ENCODE results near the gene GALNT18.

GALNT18 gene

GRCh38 chr11:11498195-11498594, 123.6 kb downstream of the GALNT18 start:
- no peak for TF ChIP-seq CREB1 (IDR thresholded peaks at IDR 0.05; ENCODE audit: low read depth)
- no peak for TF ChIP-seq RAD21 (IDR thresholded peaks at IDR 0.05; ENCODE audit: low read depth)
- TF ChIP-seq MAX (IDR thresholded peaks at IDR 0.05): no peak
- no peak for TF ChIP-seq CEBPB (IDR thresholded peaks at IDR 0.05)
- no peak for TF ChIP-seq EP300 (IDR thresholded peaks at IDR 0.05; ENCODE audit: borderline replicate concordance)
- no peak for TF ChIP-seq EGR1 (IDR thresholded peaks at IDR 0.05)
- no peak for TF ChIP-seq USF1 (IDR thresholded peaks at IDR 0.05)
- TF ChIP-seq FOXM1 (IDR thresholded peaks at IDR 0.05; ENCODE audit: borderline replicate concordance, low read depth): no peak
- no peak for TF ChIP-seq TAF1 (IDR thresholded peaks at IDR 0.05; ENCODE audit: low read depth)
- TF ChIP-seq TEAD4 (IDR thresholded peaks at IDR 0.05): no peak
- TF ChIP-seq REST (IDR thresholded peaks at IDR 0.05; ENCODE audit: low read depth): no peak
- no peak for TF ChIP-seq ZBTB7A (IDR thresholded peaks at IDR 0.05; ENCODE audit: low read depth)
- TF ChIP-seq TCF12 (IDR thresholded peaks at IDR 0.05; ENCODE audit: low read depth): no peak
- TF ChIP-seq YY1 (IDR thresholded peaks at IDR 0.05; ENCODE audit: low read depth): no peak
- TF ChIP-seq NFIC (IDR thresholded peaks at IDR 0.05): no peak

- TF ChIP-seq ZBTB7A (IDR thresholded peaks at IDR 0.05; ENCODE audit: low read depth) (no peak), YY1 (IDR thresholded peaks at IDR 0.05; ENCODE audit: low read depth) (no peak), MAX (IDR thresholded peaks at IDR 0.05) (no peak), TEAD4 (IDR thresholded peaks at IDR 0.05) (no peak), TCF12 (IDR thresholded peaks at IDR 0.05; ENCODE audit: low read depth) (no peak), CEBPB (IDR thresholded peaks at IDR 0.05) (no peak), RAD21 (IDR thresholded peaks at IDR 0.05; ENCODE audit: low read depth) (no peak), REST (IDR thresholded peaks at IDR 0.05; ENCODE audit: low read depth) (no peak), NFIC (IDR thresholded peaks at IDR 0.05) (no peak), FOXM1 (IDR thresholded peaks at IDR 0.05; ENCODE audit: borderline replicate concordance, low read depth) (no peak), EP300 (IDR thresholded peaks at IDR 0.05; ENCODE audit: borderline replicate concordance) (no peak)
These were observed 124.9 kb downstream of the GALNT18 start for GRCh38 chr11:11496879-11497278.

GRCh38 chr11:11494348-11494747, 127.5 kb downstream of the GALNT18 start:
- no peak for TF ChIP-seq USF1 (IDR thresholded peaks at IDR 0.05)
- no peak for TF ChIP-seq TEAD4 (IDR thresholded peaks at IDR 0.05)
- TF ChIP-seq YY1 (IDR thresholded peaks at IDR 0.05; ENCODE audit: low read depth): no peak
- no peak for TF ChIP-seq ZBTB7A (IDR thresholded peaks at IDR 0.05; ENCODE audit: low read depth)
- no peak for TF ChIP-seq TAF1 (IDR thresholded peaks at IDR 0.05; ENCODE audit: low read depth)
- TF ChIP-seq EGR1 (IDR thresholded peaks at IDR 0.05): no peak
- no peak for TF ChIP-seq MAX (IDR thresholded peaks at IDR 0.05)
- TF ChIP-seq CREB1 (IDR thresholded peaks at IDR 0.05; ENCODE audit: low read depth): no peak
- no peak for TF ChIP-seq CEBPB (IDR thresholded peaks at IDR 0.05)
- TF ChIP-seq NFIC (IDR thresholded peaks at IDR 0.05): no peak
- no peak for TF ChIP-seq REST (IDR thresholded peaks at IDR 0.05; ENCODE audit: low read depth)
- no peak for TF ChIP-seq RAD21 (IDR thresholded peaks at IDR 0.05; ENCODE audit: low read depth)
- TF ChIP-seq TCF12 (IDR thresholded peaks at IDR 0.05; ENCODE audit: low read depth): no peak
- no peak for TF ChIP-seq EP300 (IDR thresholded peaks at IDR 0.05; ENCODE audit: borderline replicate concordance)
- TF ChIP-seq FOXM1 (IDR thresholded peaks at IDR 0.05; ENCODE audit: borderline replicate concordance, low read depth): no peak

- no peak for TF ChIP-seq TCF12 (IDR thresholded peaks at IDR 0.05; ENCODE audit: low read depth)
- no peak for TF ChIP-seq MAX (IDR thresholded peaks at IDR 0.05)
- TF ChIP-seq REST (IDR thresholded peaks at IDR 0.05; ENCODE audit: low read depth): no peak
- no peak for TF ChIP-seq TEAD4 (IDR thresholded peaks at IDR 0.05)
- no peak for TF ChIP-seq CEBPB (IDR thresholded peaks at IDR 0.05)
These were observed 128.1 kb downstream of the GALNT18 start for GRCh38 chr11:11493698-11494097.

Data from Ishikawa (cell line).